GM12865 (cell line): ENCODE data around the gene B4GALT1.

ENCODE experiments used
- DNase-seq: peaks from one replicate; pipeline ENCODE4 v3.0.0; 2010; ENCODE audit warnings: low read depth
- H3K4me3 ChIP-seq: 2 replicates; pipeline ENCODE4 v1.5.1; 2011; ENCODE audit warnings: mild to moderate bottlenecking, low read depth, low read length, control low read depth
- TF ChIP-seq, protein P1 (sequence below): IDR thresholded peaks from 2 replicates; pipeline ENCODE4 v1.5.1; 2011; ENCODE audit warnings: low read length, control low read depth, low read depth, inconsistent platforms; ENCODE audit not compliant: insufficient read depth; ENCODE audit errors: missing control alignments

Gene B4GALT1

DNA sequence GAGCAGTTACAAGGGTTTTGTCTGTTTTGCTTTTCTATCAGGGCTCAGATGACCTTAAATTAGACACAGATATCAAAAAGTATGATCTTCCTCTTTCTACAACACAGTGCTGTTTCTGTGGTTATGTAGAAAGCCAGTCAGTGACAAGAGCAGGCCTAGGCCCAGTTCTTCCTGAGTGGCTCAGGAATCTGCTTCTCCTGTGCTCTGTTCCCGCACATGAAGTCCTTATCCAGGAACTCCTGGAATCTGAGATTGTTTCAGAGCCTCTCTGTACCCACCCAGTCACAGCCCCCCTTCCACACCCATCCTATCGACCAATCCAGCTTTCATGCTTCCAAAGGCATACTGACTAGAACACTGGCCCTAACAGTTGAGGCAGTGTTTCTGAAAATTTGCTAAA, 50.3 kb downstream of the B4GALT1 start:
- TF ChIP-seq, protein P1, sequence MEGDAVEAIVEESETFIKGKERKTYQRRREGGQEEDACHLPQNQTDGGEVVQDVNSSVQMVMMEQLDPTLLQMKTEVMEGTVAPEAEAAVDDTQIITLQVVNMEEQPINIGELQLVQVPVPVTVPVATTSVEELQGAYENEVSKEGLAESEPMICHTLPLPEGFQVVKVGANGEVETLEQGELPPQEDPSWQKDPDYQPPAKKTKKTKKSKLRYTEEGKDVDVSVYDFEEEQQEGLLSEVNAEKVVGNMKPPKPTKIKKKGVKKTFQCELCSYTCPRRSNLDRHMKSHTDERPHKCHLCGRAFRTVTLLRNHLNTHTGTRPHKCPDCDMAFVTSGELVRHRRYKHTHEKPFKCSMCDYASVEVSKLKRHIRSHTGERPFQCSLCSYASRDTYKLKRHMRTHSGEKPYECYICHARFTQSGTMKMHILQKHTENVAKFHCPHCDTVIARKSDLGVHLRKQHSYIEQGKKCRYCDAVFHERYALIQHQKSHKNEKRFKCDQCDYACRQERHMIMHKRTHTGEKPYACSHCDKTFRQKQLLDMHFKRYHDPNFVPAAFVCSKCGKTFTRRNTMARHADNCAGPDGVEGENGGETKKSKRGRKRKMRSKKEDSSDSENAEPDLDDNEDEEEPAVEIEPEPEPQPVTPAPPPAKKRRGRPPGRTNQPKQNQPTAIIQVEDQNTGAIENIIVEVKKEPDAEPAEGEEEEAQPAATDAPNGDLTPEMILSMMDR, result no peak
- no peak for DNase-seq
- no peak overlapping the region for H3K4me3 ChIP-seq

DNA sequence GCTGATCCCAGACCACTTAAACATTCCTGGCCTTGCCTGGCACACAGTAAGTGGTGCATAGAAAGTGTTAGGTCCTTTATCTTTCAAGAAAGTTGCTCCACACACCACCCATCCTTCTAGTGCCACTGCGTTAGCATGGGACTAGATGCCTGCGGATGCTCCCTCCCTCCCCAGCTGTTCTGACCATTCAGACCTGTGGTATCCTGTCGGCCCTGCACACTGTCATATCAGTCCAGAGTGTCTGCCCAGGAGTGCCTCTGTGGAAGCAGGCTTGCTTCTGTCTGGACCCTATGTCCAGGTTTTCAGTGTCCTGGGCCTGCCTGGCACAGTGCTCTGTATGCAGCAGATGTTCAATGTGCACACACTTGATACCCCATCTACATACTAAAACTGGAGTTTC, 52.4 kb downstream of the B4GALT1 start:
- TF ChIP-seq, protein P1, result no peak
- H3K4me3 ChIP-seq, result no peak overlapping the region
- no peak for DNase-seq

DNA sequence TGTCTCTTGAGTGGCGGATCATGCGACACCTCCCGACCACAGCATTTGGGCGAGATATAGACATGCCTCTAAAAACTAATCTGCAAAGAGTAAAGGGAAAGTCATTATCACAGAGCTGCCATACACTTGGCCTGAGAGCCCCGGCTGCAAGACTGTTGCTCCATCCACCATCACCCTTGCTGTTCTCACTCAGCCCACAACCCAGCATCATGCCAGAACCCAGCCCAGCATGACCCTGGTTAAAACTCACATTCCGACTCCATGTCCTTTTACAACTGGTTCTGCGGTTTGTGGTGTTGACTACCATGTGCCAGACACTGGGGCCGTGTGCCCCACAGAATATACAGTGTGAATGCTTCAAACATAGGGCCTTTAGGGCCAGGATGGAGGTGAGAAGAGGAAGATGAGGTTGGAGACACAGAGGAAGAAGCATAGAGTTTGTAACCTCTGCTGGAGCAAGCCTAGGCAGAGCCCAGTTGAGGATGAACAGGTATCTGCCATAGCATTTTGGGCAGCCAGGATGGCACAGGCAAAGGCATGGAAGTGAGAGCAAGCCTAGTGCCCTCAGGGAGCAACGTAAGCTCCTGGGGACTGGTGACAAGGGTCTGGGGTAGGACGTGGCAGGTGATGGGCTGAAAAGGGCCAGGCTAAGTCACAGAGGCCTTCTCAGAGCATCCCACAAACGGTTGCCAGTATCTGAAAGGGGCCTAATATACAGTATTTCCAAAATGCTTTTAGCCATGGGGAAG, 53.2 kb downstream of the B4GALT1 start:
- TF ChIP-seq, protein P1, result no peak
- H3K4me3 ChIP-seq, result no peak overlapping the region
- DNase-seq, result no peak

DNA sequence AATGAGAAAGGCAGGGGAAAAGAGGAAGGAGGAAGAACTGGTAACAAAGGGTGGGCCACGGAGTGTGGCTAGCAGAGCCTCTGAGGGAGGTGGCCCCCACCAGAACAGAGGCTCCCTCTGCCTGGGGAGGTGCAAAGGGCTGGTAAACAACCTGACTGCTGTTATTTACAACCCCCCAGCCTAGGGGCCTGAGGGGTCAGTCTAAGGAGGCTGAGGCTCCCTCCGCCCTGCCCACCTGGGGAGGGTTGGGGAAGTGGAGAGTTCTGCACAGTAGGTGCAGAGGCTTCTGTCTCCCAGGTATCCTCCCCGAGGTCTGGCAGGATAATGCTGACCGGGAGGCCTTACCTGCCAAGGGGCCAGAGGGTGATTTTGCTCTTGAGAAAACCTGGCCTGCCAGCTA, 55.0 kb downstream of the B4GALT1 start:
- DNase-seq, result no peak
- TF ChIP-seq, protein P1, result no peak
- no peak overlapping the region for H3K4me3 ChIP-seq

DNA sequence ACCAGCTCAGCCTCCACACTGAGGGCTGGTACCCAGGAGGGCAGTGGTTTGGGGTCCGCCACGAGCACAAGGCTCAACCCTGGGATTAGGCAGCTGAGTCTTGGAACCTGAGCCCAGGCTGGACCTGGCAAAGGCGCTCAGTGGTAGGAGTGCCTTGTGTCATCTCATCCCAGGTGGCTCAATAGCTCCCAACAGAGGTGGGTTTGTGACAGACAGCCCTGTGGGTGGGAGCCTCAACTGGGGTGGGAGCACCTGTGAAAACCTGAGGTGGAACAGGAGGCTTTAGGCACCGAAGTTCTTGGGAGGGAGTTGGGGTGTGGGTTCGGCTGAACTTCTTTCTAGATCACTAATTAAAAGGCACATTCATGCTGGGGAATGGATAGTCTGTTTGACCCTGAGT, 55.5 kb downstream of the B4GALT1 start:
- TF ChIP-seq, protein P1, result no peak
- H3K4me3 ChIP-seq, result no peak overlapping the region
- no peak for DNase-seq

DNA sequence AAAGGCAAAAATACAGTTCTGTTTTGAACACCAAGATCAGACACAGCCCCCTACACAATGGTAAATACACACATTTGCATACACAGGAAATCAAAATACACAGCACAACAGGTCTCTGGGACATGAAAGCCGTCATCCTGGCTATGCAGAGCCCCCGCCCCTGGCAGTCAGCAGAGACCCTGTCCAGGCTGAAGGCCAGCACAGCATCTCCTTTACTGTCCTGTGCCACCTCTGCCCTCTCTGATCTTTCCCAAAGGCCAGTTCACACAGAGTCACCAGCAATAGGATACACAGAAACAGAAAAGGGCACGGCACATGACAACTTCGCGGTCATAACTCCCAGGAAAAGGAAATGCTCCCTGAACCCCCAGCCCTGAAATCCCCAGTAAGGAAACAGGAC, 56.5 kb downstream of the B4GALT1 start:
- TF ChIP-seq, protein P1, result no peak
- H3K4me3 ChIP-seq, result no peak overlapping the region
- DNase-seq, result no peak

DNA sequence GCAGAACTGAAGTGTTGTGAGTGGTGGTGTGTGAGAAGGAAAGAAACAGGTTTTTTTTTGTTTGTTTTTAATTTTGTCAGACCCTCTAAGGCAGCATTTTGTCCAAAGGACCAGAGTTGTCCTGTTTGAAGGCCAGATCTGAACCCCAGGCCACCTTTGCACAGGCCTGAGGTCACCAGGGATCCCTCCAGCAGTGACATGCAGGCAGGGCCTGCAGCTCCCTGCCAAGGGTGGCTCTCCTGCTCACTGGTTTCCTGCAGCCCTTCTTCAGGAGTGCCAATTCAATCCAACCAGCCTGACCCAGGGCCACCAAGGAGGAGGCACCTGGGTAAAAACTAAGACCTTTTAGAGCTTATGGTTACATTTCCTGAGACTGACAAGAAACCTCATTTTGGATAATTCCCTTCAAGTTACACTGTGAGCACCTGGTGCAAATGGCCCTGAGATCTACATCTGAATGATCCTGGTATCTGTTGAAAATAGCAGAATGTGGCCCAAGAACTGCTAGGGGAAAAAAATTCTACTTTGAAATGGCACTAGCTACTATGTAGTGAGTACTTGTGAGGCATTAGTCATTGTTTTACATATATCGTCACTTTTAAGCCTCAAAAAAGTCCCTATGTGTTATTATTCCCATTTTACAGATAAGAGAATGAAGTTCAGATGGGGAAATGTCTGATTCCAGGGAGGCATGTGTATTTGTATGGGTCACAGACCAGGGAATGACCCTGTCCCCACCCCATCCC, 57.1 kb downstream of the B4GALT1 start:
- no peak overlapping the region for H3K4me3 ChIP-seq
- TF ChIP-seq, protein P1, result no peak
- no peak for DNase-seq
